HG03457 (cell line): ENCODE measurements around the gene CLIC4.
"Not testable (repeated sequence)": the region's sequence is repeated elsewhere in the genome, so short reads cannot be mapped to it uniquely, and the experiment has no call there.

ENCODE experiments used
- ATAC-seq: cut with Tn5 transposase; IDR thresholded peaks from one replicate; pipeline ENCODE4 v1.9.1; 2021; ENCODE audit warnings: moderate number of reproducible peaks; ENCODE audit not compliant: unreplicated experiment

The CLIC4 gene

GRCh38 chr1:24871306-24871901 lies 126.2 kb downstream of the CLIC4 start:
- ATAC-seq, result no peak

GRCh38 chr1:24872061-24872850 lies 127.0 kb downstream of the CLIC4 start:
- ATAC-seq, result no peak

- ATAC-seq, result no peak
These were observed 127.9 kb downstream of the CLIC4 start for GRCh38 chr1:24873148-24873547.

GRCh38 chr1:24874056-24874455 lies 128.8 kb downstream of the CLIC4 start:
- ATAC-seq, result no peak

- no peak for ATAC-seq
These were observed 129.5 kb downstream of the CLIC4 start for GRCh38 chr1:24874611-24875234.

- no peak for ATAC-seq
These were observed 130.0 kb downstream of the CLIC4 start for GRCh38 chr1:24875257-24875656.

GRCh38 chr1:24875991-24876506 lies 130.8 kb downstream of the CLIC4 start:
- no peak for ATAC-seq

GRCh38 chr1:24878045-24878444 lies 132.8 kb downstream of the CLIC4 start:
- no peak for ATAC-seq

- ATAC-seq, result no peak
These were observed 133.8 kb downstream of the CLIC4 start for GRCh38 chr1:24878775-24879742.

- no peak for ATAC-seq
These were observed 135.8 kb downstream of the CLIC4 start for GRCh38 chr1:24881034-24881433.

GRCh38 chr1:24884751-24885150 lies 139.5 kb downstream of the CLIC4 start:
- no peak for ATAC-seq

GRCh38 chr1:24886241-24886640 lies 141.0 kb downstream of the CLIC4 start:
- no peak for ATAC-seq

GRCh38 chr1:24888061-24888970 lies 143.1 kb downstream of the CLIC4 start:
- ATAC-seq, result no peak

- ATAC-seq, result no peak
These were observed 143.9 kb downstream of the CLIC4 start for GRCh38 chr1:24888971-24889676.

- ATAC-seq, result no peak
These were observed 145.6 kb downstream of the CLIC4 start for GRCh38 chr1:24890887-24891286.

GRCh38 chr1:24891367-24891766 lies 146.1 kb downstream of the CLIC4 start:
- ATAC-seq, result not testable (repeated sequence)

- ATAC-seq, result no peak
These were observed 147.2 kb downstream of the CLIC4 start for GRCh38 chr1:24892188-24893153.

- no peak for ATAC-seq
These were observed 148.2 kb downstream of the CLIC4 start for GRCh38 chr1:24893431-24893830.
